Measurements from ENCODE around the gene ING4.

GRCh38 chr12:6650832-6651231 is 12.1 kb downstream of the ING4 start:
- TF ChIP-seq POLR2A (IDR thresholded peaks at IDR 0.05; ENCODE audit: low read depth, low read length) (no peak), POLR2AphosphoS5 (IDR thresholded peaks at IDR 0.05; ENCODE audit: low read depth, low read length) (no peak), POU2F2 (IDR thresholded peaks at IDR 0.05; ENCODE audit: low read depth, low read length) (no peak), TAF1 (IDR thresholded peaks at IDR 0.05; ENCODE audit: low read depth, low read length) (no peak), SPI1 (IDR thresholded peaks at IDR 0.05; ENCODE audit: low read depth, low read length) (no peak), PAX5 (IDR thresholded peaks at IDR 0.05; ENCODE audit: insufficient read depth, low read length, severe bottlenecking) (no peak)

All from GM12891 (cell line).